Uterus (tissue), 2 donors: Measurements from ENCODE around the gene AAMP.

Source experiments
- POLR2A ChIP-seq, 2 donors: fragments of 450-650 bp; IDR thresholded peaks; one replicate each; pipeline ENCODE4 v1.6.1; 2016; ENCODE audit warnings: antibody characterized with exemption in 2 of 2, mild to moderate bottlenecking in 1 of 2, moderate library complexity in 1 of 2
- TF ChIP-seq, protein P1 (sequence below), 4 experiments: fragments of 200-600 bp in 2 of 4; fragments of 450-650 bp in 2 of 4; sonication (generic) in 2 of 4; IDR thresholded peaks; one replicate each; pipeline ENCODE4 v1.5.1; 2016 to 2019; ENCODE audit warnings: antibody characterized with exemption in 4 of 4, mild to moderate bottlenecking in 2 of 4, moderate library complexity in 1 of 4

- TF ChIP-seq, protein P1, sequence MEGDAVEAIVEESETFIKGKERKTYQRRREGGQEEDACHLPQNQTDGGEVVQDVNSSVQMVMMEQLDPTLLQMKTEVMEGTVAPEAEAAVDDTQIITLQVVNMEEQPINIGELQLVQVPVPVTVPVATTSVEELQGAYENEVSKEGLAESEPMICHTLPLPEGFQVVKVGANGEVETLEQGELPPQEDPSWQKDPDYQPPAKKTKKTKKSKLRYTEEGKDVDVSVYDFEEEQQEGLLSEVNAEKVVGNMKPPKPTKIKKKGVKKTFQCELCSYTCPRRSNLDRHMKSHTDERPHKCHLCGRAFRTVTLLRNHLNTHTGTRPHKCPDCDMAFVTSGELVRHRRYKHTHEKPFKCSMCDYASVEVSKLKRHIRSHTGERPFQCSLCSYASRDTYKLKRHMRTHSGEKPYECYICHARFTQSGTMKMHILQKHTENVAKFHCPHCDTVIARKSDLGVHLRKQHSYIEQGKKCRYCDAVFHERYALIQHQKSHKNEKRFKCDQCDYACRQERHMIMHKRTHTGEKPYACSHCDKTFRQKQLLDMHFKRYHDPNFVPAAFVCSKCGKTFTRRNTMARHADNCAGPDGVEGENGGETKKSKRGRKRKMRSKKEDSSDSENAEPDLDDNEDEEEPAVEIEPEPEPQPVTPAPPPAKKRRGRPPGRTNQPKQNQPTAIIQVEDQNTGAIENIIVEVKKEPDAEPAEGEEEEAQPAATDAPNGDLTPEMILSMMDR (IDR thresholded peaks at IDR 0.05) = no peak
- TF ChIP-seq POLR2A (IDR thresholded peaks at IDR 0.05) = no peak
These were observed 11.5 kb upstream of the AAMP start for GRCh38 chr2:218281449-218281848.
